DND-41 (cell line): Measurements from ENCODE around the gene TGFBR3L.

Experiments used
- EZH2 ChIP-seq: IDR thresholded peaks from 3 replicates; pipeline ENCODE4 v1.6.1; 2012; ENCODE audit warnings: borderline replicate concordance, low read depth, mild to moderate bottlenecking, moderate library complexity, low read length, inconsistent platforms; ENCODE audit not compliant: severe bottlenecking
- TF ChIP-seq, protein P1 (sequence below): IDR thresholded peaks from 2 replicates; pipeline ENCODE4 v1.5.1; 2012; ENCODE audit warnings: borderline replicate concordance, low read length, moderate library complexity, mild to moderate bottlenecking; ENCODE audit not compliant: poor library complexity, severe bottlenecking; ENCODE audit errors: extremely low read depth

DNA sequence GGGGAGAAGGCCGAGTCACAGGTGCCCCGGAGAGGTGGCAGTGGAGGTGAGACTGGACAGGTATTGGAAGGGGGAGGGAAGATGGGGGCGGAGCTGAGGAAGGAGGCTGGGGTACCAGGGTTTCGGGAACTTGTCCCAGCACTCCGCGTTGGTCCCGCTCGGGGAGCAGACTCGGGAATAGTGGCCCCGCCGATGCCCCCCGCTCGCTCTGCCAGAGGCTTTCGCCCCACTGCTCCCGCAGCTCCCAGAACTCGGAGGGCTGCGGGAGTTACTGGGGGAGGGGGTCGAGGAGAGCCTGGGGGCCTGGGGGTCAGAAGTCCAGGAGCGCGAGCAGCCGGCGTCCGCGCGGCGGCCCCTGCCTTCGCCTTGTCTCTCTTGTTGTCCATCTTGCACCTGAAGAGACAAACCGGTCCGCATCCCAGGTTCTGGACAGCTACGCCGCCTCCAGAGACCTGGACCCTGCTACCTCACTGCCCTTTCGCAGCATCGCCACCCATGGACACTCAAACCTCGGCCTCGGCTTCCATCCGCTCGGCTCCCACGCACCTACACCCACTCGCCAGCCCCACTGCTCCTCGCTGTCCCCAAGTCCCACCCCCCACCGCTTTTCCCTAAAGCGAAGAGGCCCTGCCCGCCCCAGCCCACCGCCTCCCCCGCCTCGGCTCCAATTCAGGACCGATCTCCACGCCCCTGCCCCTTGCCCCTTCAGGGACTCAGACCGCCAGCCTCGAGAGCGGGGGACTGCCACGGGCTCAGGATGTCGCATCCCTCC is 41.1 kb upstream of the TGFBR3L start:
- TF ChIP-seq, protein P1, sequence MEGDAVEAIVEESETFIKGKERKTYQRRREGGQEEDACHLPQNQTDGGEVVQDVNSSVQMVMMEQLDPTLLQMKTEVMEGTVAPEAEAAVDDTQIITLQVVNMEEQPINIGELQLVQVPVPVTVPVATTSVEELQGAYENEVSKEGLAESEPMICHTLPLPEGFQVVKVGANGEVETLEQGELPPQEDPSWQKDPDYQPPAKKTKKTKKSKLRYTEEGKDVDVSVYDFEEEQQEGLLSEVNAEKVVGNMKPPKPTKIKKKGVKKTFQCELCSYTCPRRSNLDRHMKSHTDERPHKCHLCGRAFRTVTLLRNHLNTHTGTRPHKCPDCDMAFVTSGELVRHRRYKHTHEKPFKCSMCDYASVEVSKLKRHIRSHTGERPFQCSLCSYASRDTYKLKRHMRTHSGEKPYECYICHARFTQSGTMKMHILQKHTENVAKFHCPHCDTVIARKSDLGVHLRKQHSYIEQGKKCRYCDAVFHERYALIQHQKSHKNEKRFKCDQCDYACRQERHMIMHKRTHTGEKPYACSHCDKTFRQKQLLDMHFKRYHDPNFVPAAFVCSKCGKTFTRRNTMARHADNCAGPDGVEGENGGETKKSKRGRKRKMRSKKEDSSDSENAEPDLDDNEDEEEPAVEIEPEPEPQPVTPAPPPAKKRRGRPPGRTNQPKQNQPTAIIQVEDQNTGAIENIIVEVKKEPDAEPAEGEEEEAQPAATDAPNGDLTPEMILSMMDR = no peak
- TF ChIP-seq EZH2 = no peak
